Stimulated activated CD4-positive, alpha-beta T cell treated with anti-CD3 and anti-CD28 coated beads, Interleukin-4, amount 100 ng/mL, for 48 hours (primary cell): ENCODE results near the gene PUM2.

Experiments used
- DNase-seq, 2 donors: peaks; one replicate each; pipeline ENCODE4 v3.0.0-alpha.2; 2020; ENCODE audit warnings: low read depth in 2 of 2

Gene PUM2

GRCh38 chr2:20339012-20339411 is 11.6 kb downstream of the PUM2 start:
- no peak for DNase-seq

- DNase-seq: no peak
Measured at GRCh38 chr2:20334605-20335203, 15.9 kb downstream of the PUM2 start.

- DNase-seq: no peak
Measured at GRCh38 chr2:20333738-20334137, 16.9 kb downstream of the PUM2 start.

GRCh38 chr2:20330192-20330591 is 20.5 kb downstream of the PUM2 start:
- no peak for DNase-seq

- no peak for DNase-seq
Measured at GRCh38 chr2:20327370-20327769, 23.3 kb downstream of the PUM2 start.

GRCh38 chr2:20326163-20326780 is 24.4 kb downstream of the PUM2 start:
- peak in 1 of 2 donors; percentile 22 for DNase-seq

GRCh38 chr2:20322527-20323300 is 27.9 kb downstream of the PUM2 start:
- DNase-seq: no peak

GRCh38 chr2:20317690-20318089 is 33.0 kb downstream of the PUM2 start:
- DNase-seq: no peak

- DNase-seq: no peak
Measured at GRCh38 chr2:20317197-20317596, 33.4 kb downstream of the PUM2 start.

GRCh38 chr2:20314562-20315501 is 35.8 kb downstream of the PUM2 start:
- no peak for DNase-seq

- DNase-seq: no peak
Measured at GRCh38 chr2:20313659-20314058, 37.0 kb downstream of the PUM2 start.

GRCh38 chr2:20309001-20309400 is 41.6 kb downstream of the PUM2 start:
- no peak for DNase-seq

GRCh38 chr2:20307311-20307710 is 43.3 kb downstream of the PUM2 start:
- no peak for DNase-seq

GRCh38 chr2:20304411-20304810 is 46.2 kb downstream of the PUM2 start:
- no peak for DNase-seq

- no peak for DNase-seq
Measured at GRCh38 chr2:20303966-20304365, 46.7 kb downstream of the PUM2 start.

- DNase-seq: no peak
Measured at GRCh38 chr2:20302019-20302418, 48.6 kb downstream of the PUM2 start.

GRCh38 chr2:20300656-20301055 is 50.0 kb downstream of the PUM2 start:
- DNase-seq: no peak

- no peak for DNase-seq
Measured at GRCh38 chr2:20299113-20299512, 51.5 kb downstream of the PUM2 start.

- DNase-seq: no peak
Measured at GRCh38 chr2:20294231-20294630, 56.4 kb downstream of the PUM2 start.

- no peak for DNase-seq
Measured at GRCh38 chr2:20292984-20293383, 57.7 kb downstream of the PUM2 start.

- no peak for DNase-seq
Measured at GRCh38 chr2:20291846-20292408, 58.7 kb downstream of the PUM2 start.

GRCh38 chr2:20291106-20291564 is 59.5 kb downstream of the PUM2 start:
- DNase-seq: no peak
